GM12891 (cell line): ENCODE results near the gene GAB1.

Source experiments
- PAX5 ChIP-seq: IDR thresholded peaks from 2 replicates; pipeline ENCODE4 v1.6.1; 2011; ENCODE audit warnings: low read length, moderate library complexity, mild to moderate bottlenecking; ENCODE audit not compliant: insufficient read depth, severe bottlenecking
- POLR2A ChIP-seq: IDR thresholded peaks from 2 replicates; pipeline ENCODE4 v1.6.1; 2011; ENCODE audit warnings: low read depth, low read length, control low read depth
- POLR2AphosphoS5 ChIP-seq: IDR thresholded peaks from 2 replicates; pipeline ENCODE4 v1.6.1; 2011; ENCODE audit warnings: low read depth, low read length, control low read depth
- POU2F2 ChIP-seq: IDR thresholded peaks from 2 replicates; pipeline ENCODE4 v1.6.1; 2011; ENCODE audit warnings: low read depth, mild to moderate bottlenecking, control low read depth, low read length, moderate library complexity
- SPI1 ChIP-seq: IDR thresholded peaks from 2 replicates; pipeline ENCODE4 v1.6.1; 2011; ENCODE audit warnings: low read depth, low read length, control low read depth
- TAF1 ChIP-seq: IDR thresholded peaks from 2 replicates; pipeline ENCODE4 v1.6.1; 2011; ENCODE audit warnings: low read depth, low read length, control low read depth

GRCh38 chr4:143394739-143395453 is 58.2 kb downstream of the GAB1 start:
- TF ChIP-seq POLR2A (no peak), TAF1 (no peak), POLR2AphosphoS5 (no peak), PAX5 (no peak), SPI1 (no peak), POU2F2 (no peak)
